GM19324 (cell line): Measurements from ENCODE around the gene KICS2.

Source experiments
- ATAC-seq: cut with Tn5 transposase; IDR thresholded peaks from one replicate; pipeline ENCODE4 v1.9.1; 2021; ENCODE audit warnings: mild to moderate bottlenecking, moderate library complexity; ENCODE audit not compliant: unreplicated experiment, low FRiP score

The KICS2 gene

GRCh38 chr12:64177001-64177400 lies 45.1 kb downstream of the KICS2 start:
- ATAC-seq: no peak

DNA sequence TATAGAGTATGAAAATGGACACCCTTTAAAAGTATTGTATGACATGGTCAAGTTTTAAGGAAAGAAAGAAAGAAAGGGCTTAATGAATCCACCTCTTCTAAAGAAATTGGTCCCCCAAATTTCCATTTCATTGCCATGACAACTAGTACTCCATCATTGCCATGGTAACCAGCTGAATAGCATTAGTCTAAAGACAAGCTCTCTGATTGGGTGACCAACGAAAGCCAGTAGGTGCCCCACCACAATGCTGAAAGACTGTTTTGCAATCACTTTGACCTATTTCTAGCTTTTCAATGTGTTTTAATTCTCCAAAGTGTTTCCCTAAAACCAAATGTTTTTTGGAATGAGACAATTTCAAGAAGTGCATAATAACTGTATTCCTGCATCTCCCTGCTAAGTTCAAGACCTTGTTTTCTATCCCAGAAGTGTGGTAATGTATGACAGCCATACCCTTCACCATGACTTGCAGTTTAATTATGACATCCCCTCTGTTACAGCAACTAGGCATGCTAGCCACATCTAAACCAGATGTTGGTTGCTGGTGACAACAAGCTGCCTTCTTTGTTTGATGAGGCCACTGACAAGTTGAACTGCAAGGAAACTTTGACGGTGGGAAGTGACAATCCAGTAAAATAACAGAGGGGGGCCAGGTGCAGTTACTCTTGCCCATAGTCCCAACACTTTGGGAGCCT lies 46.7 kb downstream of the KICS2 start:
- no peak for ATAC-seq

GRCh38 chr12:64173456-64173855 lies 48.6 kb downstream of the KICS2 start:
- no peak for ATAC-seq
